ENCODE data around the gene CHL1.

CHL1 gene

GRCh38 chr3:217948-218347 lies 21.4 kb downstream of the CHL1 start:
- Histone ChIP-seq H4K20me1 (ENCODE audit: insufficient read depth, low read length) (no peaks in the 10 kb centered on the region), H3K9me3 (ENCODE audit: insufficient read depth, low read length, severe bottlenecking) (no peaks in the 10 kb centered on the region), H3K4me2 (ENCODE audit: insufficient read depth, low read length) (no peak overlapping the region), H3K4me1 (ENCODE audit: insufficient read depth, low read length) (no peaks in the 10 kb centered on the region), H3K36me3 (ENCODE audit: insufficient read depth, low read length) (no peaks in the 10 kb centered on the region), H3K27ac (ENCODE audit: low read length) (no peak overlapping the region), H3K9ac (ENCODE audit: low read depth, low read length) (no peak overlapping the region), H3K79me2 (ENCODE audit: insufficient read depth, low read length) (no peaks in the 10 kb centered on the region), H2AFZ (ENCODE audit: low read depth, low read length) (no peak overlapping the region), H3K27me3 (ENCODE audit: insufficient read depth, low read length, poor library complexity) (no peaks in the 10 kb centered on the region), H3K4me3 (ENCODE audit: low read depth in 1 of 2, low read length in 2 of 2) (no peak overlapping the region)
- no peak for TF ChIP-seq CTCF (IDR thresholded peaks at IDR 0.05; ENCODE audit: borderline replicate concordance, extremely low read depth, low read length, poor library complexity, severe bottlenecking)
- TF ChIP-seq EZH2 (IDR thresholded peaks at IDR 0.05; ENCODE audit: borderline replicate concordance, low read depth, low read length, severe bottlenecking) = no peak
- ATAC-seq (ENCODE audit: insufficient read depth, low read depth) (no peak), DNase-seq (no peak)

GRCh38 chr3:228442-229182 lies 32.0 kb downstream of the CHL1 start:
- no peak overlapping the region for H2AFZ ChIP-seq (ENCODE audit: low read depth, low read length)
- no peaks in the 10 kb centered on the region for H3K4me1 ChIP-seq (ENCODE audit: insufficient read depth, low read length)
- H3K27ac ChIP-seq (ENCODE audit: low read length) = no peak overlapping the region
- H3K9ac ChIP-seq (ENCODE audit: low read depth, low read length) = no peak overlapping the region
- no peak overlapping the region for H3K4me2 ChIP-seq (ENCODE audit: insufficient read depth, low read length)
- TF ChIP-seq CTCF (IDR thresholded peaks at IDR 0.05; ENCODE audit: borderline replicate concordance, extremely low read depth, low read length, poor library complexity, severe bottlenecking) (no peak), EZH2 (IDR thresholded peaks at IDR 0.05; ENCODE audit: borderline replicate concordance, low read depth, low read length, severe bottlenecking) (no peak)
- H3K4me3 ChIP-seq (ENCODE audit: low read depth in 1 of 2, low read length in 2 of 2) = no peak overlapping the region
- H3K79me2 ChIP-seq (ENCODE audit: insufficient read depth, low read length) = no peaks in the 10 kb centered on the region
- H4K20me1 ChIP-seq (ENCODE audit: insufficient read depth, low read length) = no peaks in the 10 kb centered on the region
- peaks cover 6% of the 10 kb centered on the region for H3K9me3 ChIP-seq (ENCODE audit: insufficient read depth, low read length, severe bottlenecking)
- ATAC-seq (ENCODE audit: insufficient read depth, low read depth) (no peak), DNase-seq (no peak)
- no peaks in the 10 kb centered on the region for H3K27me3 ChIP-seq (ENCODE audit: insufficient read depth, low read length, poor library complexity)
- H3K36me3 ChIP-seq (ENCODE audit: insufficient read depth, low read length) = no peaks in the 10 kb centered on the region

GRCh38 chr3:229183-229661 lies 32.7 kb downstream of the CHL1 start:
- Histone ChIP-seq H3K27me3 (ENCODE audit: insufficient read depth, low read length, poor library complexity) (no peaks in the 10 kb centered on the region), H2AFZ (ENCODE audit: low read depth, low read length) (no peak overlapping the region), H3K27ac (ENCODE audit: low read length) (no peak overlapping the region), H3K9me3 (ENCODE audit: insufficient read depth, low read length, severe bottlenecking) (peaks cover 5% of the 10 kb centered on the region), H3K4me3 (ENCODE audit: low read depth in 1 of 2, low read length in 2 of 2) (no peak overlapping the region), H3K4me2 (ENCODE audit: insufficient read depth, low read length) (no peak overlapping the region), H4K20me1 (ENCODE audit: insufficient read depth, low read length) (no peaks in the 10 kb centered on the region), H3K79me2 (ENCODE audit: insufficient read depth, low read length) (no peaks in the 10 kb centered on the region), H3K36me3 (ENCODE audit: insufficient read depth, low read length) (no peaks in the 10 kb centered on the region), H3K9ac (ENCODE audit: low read depth, low read length) (no peak overlapping the region), H3K4me1 (ENCODE audit: insufficient read depth, low read length) (no peaks in the 10 kb centered on the region)
- ATAC-seq (ENCODE audit: insufficient read depth, low read depth) (no peak), DNase-seq (no peak)
- TF ChIP-seq CTCF (IDR thresholded peaks at IDR 0.05; ENCODE audit: borderline replicate concordance, extremely low read depth, low read length, poor library complexity, severe bottlenecking) = no peak
- no peak for TF ChIP-seq EZH2 (IDR thresholded peaks at IDR 0.05; ENCODE audit: borderline replicate concordance, low read depth, low read length, severe bottlenecking)

Data from DND-41 (cell line).